BLaER1 treated with 17β-estradiol and CSF1 and Interleukin-3, amounts not matched to agents 10 nM and 100 nM (cell line): Measurements from ENCODE around the gene CPT2.

Experiments
- H3K27ac ChIP-seq, 11 experiments: shearing (Covaris generic); formaldehyde crosslinking; 2 replicates each; pipeline ENCODE4 v1.8.1; 2022
- H3K27me3 ChIP-seq, 11 experiments: shearing (Covaris generic); formaldehyde crosslinking; 2 replicates each; pipeline ENCODE4 v1.8.1; 2022
- H3K36me3 ChIP-seq, 11 experiments: shearing (Covaris generic); formaldehyde crosslinking; 2 replicates each; pipeline ENCODE4 v1.8.1; 2022
- H3K4me1 ChIP-seq, 10 experiments: shearing (Covaris generic); formaldehyde crosslinking; 2 replicates each; pipeline ENCODE4 v1.8.1; 2022
- H3K4me2 ChIP-seq, 11 experiments: shearing (Covaris generic); formaldehyde crosslinking; 2 replicates each; pipeline ENCODE4 v1.8.1; 2022
- H3K4me3 ChIP-seq, 10 experiments: shearing (Covaris generic); formaldehyde crosslinking; 2 replicates each; pipeline ENCODE4 v1.8.1; 2022
- H3K9ac ChIP-seq, 11 experiments: shearing (Covaris generic); formaldehyde crosslinking; 2 replicates each; pipeline ENCODE4 v1.8.1; 2022
- H3K9me3 ChIP-seq, 11 experiments: shearing (Covaris generic); formaldehyde crosslinking; replicated peaks in 1 of 11; 2 replicates each; pipeline ENCODE4 v1.8.1; 2022
- H4K20me1 ChIP-seq, 11 experiments: shearing (Covaris generic); formaldehyde crosslinking; 2 replicates each; pipeline ENCODE4 v1.8.1; 2022
- Cebpa-rat ChIP-seq, 11 experiments: shearing (Covaris generic); IDR thresholded peaks; 2 replicates each; pipeline ENCODE4 v1.8.1; 2022

Gene CPT2

GRCh38 chr1:53259932-53260331, 63.3 kb downstream of the CPT2 start:
- Histone ChIP-seq H3K4me1 (no peaks in the 10 kb centered on the region), H3K27ac (no peak overlapping the region), H4K20me1 (peaks cover 0 to 25% (median 0%) of the 10 kb centered on the region in 11 experiments; a peak in 6 of 22 replicates), H3K9me3 (no peaks in the 10 kb centered on the region), H3K9ac (no peak overlapping the region), H3K4me3 (no peak overlapping the region), H3K36me3 (peaks cover 92 to 100% (median 100%) of the 10 kb centered on the region in 11 experiments), H3K27me3 (no peaks in the 10 kb centered on the region), H3K4me2 (no peak overlapping the region)
- TF ChIP-seq Cebpa-rat (IDR thresholded peaks at IDR 0.05) = no peak

GRCh38 chr1:53260631-53261247, 64.1 kb downstream of the CPT2 start:
- no peaks in the 10 kb centered on the region for H3K9me3 ChIP-seq
- no peak overlapping the region for H3K27ac ChIP-seq
- no peaks in the 10 kb centered on the region for H3K27me3 ChIP-seq
- no peaks in the 10 kb centered on the region for H3K4me1 ChIP-seq
- H4K20me1 ChIP-seq = peaks cover 0 to 25% (median 0%) of the 10 kb centered on the region in 11 experiments; a peak in 6 of 22 replicates
- no peak for TF ChIP-seq Cebpa-rat (IDR thresholded peaks at IDR 0.05)
- no peak overlapping the region for H3K9ac ChIP-seq
- H3K4me2 ChIP-seq = no peak overlapping the region
- no peak overlapping the region for H3K4me3 ChIP-seq
- peaks cover 94 to 100% (median 100%) of the 10 kb centered on the region in 11 experiments for H3K36me3 ChIP-seq

GRCh38 chr1:53262000-53262399, 65.4 kb downstream of the CPT2 start:
- H3K4me3 ChIP-seq = no peak overlapping the region
- no peak overlapping the region for H3K9ac ChIP-seq
- no peak overlapping the region for H3K4me2 ChIP-seq
- H3K27me3 ChIP-seq = no peaks in the 10 kb centered on the region
- no peak for TF ChIP-seq Cebpa-rat (IDR thresholded peaks at IDR 0.05)
- H3K9me3 ChIP-seq = no peaks in the 10 kb centered on the region
- peaks cover 0 to 29% (median 0%) of the 10 kb centered on the region in 11 experiments; a peak in 6 of 22 replicates for H4K20me1 ChIP-seq
- no peak overlapping the region for H3K27ac ChIP-seq
- H3K4me1 ChIP-seq = no peaks in the 10 kb centered on the region
- peaks cover 94 to 100% (median 100%) of the 10 kb centered on the region in 11 experiments for H3K36me3 ChIP-seq
